ENCODE data around the gene RALGPS2. TPM values are rescaled to one million over a fixed set of nuclear protein-coding genes. Genes with fewer than 3 reads are reported as not detected.
"Not testable (repeated sequence)": the region's sequence is repeated elsewhere in the genome, so short reads cannot be mapped to it uniquely, and the experiment has no call there.

Gene RALGPS2
- total and polyA plus RNA-seq, 7 donors: 6.6 to 24.3 (median 14.3) TPM

DNA sequence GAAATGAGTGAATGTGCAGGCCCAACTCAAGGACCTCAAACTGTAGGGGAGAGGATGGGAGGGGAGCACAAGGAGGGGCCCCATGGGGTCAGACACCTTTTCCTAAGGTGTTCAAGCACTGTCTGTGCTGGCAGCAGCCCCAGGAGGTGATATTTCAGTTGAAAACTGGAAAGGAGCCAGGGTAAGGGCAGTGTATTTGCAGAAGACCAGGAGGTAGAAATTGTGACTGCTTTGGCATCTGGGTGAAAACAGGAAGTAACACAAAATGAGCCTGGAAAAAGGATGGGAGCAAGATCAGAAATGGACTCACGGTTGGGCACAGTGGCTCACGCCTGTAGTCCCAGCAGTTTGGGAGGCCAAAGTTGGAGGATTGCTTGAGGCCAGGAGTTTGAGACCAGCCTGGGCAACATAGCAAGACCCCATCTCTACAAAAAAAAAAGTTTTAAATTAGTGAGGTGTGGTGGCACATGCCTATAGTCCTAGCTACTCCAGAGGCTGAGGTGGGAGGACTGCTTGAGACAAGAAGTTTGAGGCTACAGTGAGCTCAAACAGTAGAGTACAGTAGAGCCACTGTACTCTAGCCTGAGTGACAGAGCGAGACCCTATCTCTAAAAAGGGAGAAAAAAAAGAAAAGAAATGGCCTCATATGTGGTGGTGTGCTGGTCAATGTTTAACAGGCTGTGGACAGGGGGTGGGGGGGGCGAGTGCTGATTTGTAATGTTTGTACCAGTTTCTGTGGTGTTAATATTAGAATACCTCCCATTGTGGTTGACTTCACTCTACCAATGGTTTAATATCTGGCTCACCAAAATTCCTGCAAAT, 222.0 kb downstream of the RALGPS2 start:
- intact Hi-C loops (cut with DNase I): no loop called here
- Histone ChIP-seq H3K4me3 (no peak overlapping the region), H3K27me3 (no peaks in the 10 kb centered on the region), H3K36me3 (no peaks in the 10 kb centered on the region), H3K27ac (peak overlapping the region in 1 of 4 donors; percentile 49), H3K4me1 (peaks cover 0 to 41% (median 30%) of the 10 kb centered on the region in 4 donors), H3K9me3 (no peaks in the 10 kb centered on the region)
- no peak for DNase-seq
- WGBS, 2 donors: 78 to 88% methylated on average over 4 of the region's 4 CpGs
- TF ChIP-seq POLR2AphosphoS5 (IDR thresholded peaks at IDR 0.05) (no peak), EP300 (IDR thresholded peaks at IDR 0.05) (no peak), POLR2A (IDR thresholded peaks at IDR 0.05) (no peak)
- TF ChIP-seq, protein P1, sequence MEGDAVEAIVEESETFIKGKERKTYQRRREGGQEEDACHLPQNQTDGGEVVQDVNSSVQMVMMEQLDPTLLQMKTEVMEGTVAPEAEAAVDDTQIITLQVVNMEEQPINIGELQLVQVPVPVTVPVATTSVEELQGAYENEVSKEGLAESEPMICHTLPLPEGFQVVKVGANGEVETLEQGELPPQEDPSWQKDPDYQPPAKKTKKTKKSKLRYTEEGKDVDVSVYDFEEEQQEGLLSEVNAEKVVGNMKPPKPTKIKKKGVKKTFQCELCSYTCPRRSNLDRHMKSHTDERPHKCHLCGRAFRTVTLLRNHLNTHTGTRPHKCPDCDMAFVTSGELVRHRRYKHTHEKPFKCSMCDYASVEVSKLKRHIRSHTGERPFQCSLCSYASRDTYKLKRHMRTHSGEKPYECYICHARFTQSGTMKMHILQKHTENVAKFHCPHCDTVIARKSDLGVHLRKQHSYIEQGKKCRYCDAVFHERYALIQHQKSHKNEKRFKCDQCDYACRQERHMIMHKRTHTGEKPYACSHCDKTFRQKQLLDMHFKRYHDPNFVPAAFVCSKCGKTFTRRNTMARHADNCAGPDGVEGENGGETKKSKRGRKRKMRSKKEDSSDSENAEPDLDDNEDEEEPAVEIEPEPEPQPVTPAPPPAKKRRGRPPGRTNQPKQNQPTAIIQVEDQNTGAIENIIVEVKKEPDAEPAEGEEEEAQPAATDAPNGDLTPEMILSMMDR (IDR thresholded peaks at IDR 0.05): no peak

DNA sequence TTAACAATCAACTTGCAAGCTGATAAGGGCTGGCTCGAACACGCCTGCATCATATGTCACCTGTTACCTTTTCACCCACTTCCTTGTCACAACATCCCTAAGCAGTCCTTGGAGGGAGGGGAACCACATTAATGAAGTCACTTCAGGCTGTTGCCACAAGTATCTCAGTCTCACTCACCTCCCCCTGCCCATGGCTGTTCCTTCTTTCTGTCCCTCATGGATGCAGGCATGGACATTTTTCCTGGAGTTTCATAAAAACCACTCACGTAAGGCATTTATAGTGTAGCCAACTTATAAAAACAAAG, 222.6 kb downstream of the RALGPS2 start:
- peaks cover 0 to 43% (median 31%) of the 10 kb centered on the region in 4 donors for H3K4me1 ChIP-seq
- TF ChIP-seq EP300 (IDR thresholded peaks at IDR 0.05) (no peak), POLR2A (IDR thresholded peaks at IDR 0.05) (no peak), POLR2AphosphoS5 (IDR thresholded peaks at IDR 0.05) (no peak)
- TF ChIP-seq, protein P1 (IDR thresholded peaks at IDR 0.05): no peak
- H3K9me3 ChIP-seq: no peaks in the 10 kb centered on the region
- no peak overlapping the region for H3K27ac ChIP-seq
- no peak overlapping the region for H3K4me3 ChIP-seq
- 46 to 87% methylated on average over 3 of the region's 3 CpGs for WGBS, 2 donors
- DNase-seq: no peak
- H3K27me3 ChIP-seq: no peaks in the 10 kb centered on the region
- intact Hi-C loops (cut with DNase I): no loop called here
- H3K36me3 ChIP-seq: no peaks in the 10 kb centered on the region

DNA sequence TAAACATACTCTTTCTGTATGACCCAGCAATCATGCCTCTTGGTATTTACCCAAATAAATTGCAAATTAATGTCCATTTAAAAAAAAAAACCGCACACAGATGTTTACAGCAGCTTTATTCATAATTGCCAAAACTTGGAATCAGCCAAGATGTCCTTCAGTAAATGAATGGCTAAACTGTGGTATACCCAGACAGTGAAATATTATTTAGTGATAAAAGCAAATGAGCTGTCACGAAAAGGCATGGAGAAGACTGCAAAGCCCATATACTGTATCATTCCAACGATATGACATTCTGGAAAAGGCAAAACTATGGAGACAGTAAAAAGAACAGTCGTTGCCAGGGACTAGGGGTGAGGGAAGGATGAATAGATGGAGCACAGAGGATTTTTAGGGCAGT, 223.6 kb downstream of the RALGPS2 start:
- no peaks in the 10 kb centered on the region for H3K27me3 ChIP-seq
- no peaks in the 10 kb centered on the region for H3K9me3 ChIP-seq
- WGBS, 2 donors: 85 to 86% methylated on average over 4 of the region's 4 CpGs
- intact Hi-C loops (cut with DNase I): no loop called here
- DNase-seq: no peak
- H3K4me1 ChIP-seq: peaks cover 0 to 47% (median 38%) of the 10 kb centered on the region in 4 donors
- no peak overlapping the region for H3K4me3 ChIP-seq
- H3K27ac ChIP-seq: no peak overlapping the region
- H3K36me3 ChIP-seq: no peaks in the 10 kb centered on the region
- TF ChIP-seq EP300 (IDR thresholded peaks at IDR 0.05) (no peak), POLR2AphosphoS5 (IDR thresholded peaks at IDR 0.05) (no peak), POLR2A (IDR thresholded peaks at IDR 0.05) (no peak)
- TF ChIP-seq, protein P1 (IDR thresholded peaks at IDR 0.05): no peak

DNA sequence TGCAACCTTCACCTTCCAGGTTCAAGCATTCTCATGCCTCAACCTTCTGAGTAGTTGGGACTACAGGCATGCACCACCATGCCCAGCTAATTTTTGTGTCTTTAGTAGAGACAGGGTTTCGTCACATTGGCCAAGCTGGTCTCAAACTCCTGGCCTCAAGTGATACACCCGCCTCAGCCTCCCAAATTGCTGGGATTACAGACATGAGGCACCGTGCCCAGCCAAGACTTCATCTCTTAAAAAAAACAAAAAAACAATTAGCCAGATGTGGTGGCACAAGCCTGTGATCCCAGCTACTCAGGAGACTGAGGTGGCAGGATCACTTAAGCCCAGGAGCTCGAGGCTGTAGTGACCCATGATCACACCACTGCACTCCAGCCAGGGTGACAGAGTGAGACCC, 224.8 kb downstream of the RALGPS2 start:
- not testable (repeated sequence) for DNase-seq, H3K9me3 ChIP-seq, H3K4me3 ChIP-seq, H3K27me3 ChIP-seq, H3K36me3 ChIP-seq, H3K27ac ChIP-seq
- intact Hi-C loops (cut with DNase I): loop anchor here (5.0 kb wide), 1 partner anchor 52 kb away; no protein-coding TSS in a partner anchor
- WGBS, 2 donors: 82 to 87% methylated on average over 4 of the region's 4 CpGs
- peaks cover 0 to 59% (median 49%) of the 10 kb centered on the region in 4 donors for H3K4me1 ChIP-seq

DNA sequence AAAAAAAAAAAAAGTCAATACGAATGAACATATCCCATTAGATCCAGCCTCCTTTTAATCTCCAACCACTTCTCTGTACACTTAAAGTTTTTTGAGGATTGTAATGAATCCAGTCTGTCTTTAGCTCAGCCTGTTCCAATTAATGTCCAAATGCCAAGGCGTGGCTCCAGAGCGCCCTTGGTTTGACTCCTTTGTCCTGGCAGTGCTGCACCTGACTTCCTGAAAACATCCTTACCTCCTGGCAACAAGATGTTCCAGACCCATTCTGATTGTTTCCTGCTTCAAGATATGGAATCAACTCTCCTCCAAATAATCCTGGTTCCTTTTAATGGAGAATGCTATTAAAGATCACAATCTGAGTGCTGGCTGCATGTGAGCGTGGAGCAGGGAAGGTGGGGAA, 226.6 kb downstream of the RALGPS2 start:
- no peaks in the 10 kb centered on the region for H3K27me3 ChIP-seq
- no peak overlapping the region for H3K4me3 ChIP-seq
- intact Hi-C loops (cut with DNase I): loop anchor here (5.0 kb wide), 1 partner anchor 51 kb away; no protein-coding TSS in a partner anchor
- no peak for DNase-seq
- no peak for TF ChIP-seq POLR2A (IDR thresholded peaks at IDR 0.05)
- TF ChIP-seq, protein P1 (IDR thresholded peaks at IDR 0.05): no peak
- no peak for TF ChIP-seq POLR2AphosphoS5 (IDR thresholded peaks at IDR 0.05)
- TF ChIP-seq EP300 (IDR thresholded peaks at IDR 0.05): no peak
- 83 to 88% methylated on average over 4 of the region's 4 CpGs for WGBS, 2 donors
- H3K27ac ChIP-seq: peak overlapping the region in 1 of 4 donors; percentile 19
- H3K36me3 ChIP-seq: no peaks in the 10 kb centered on the region
- peaks cover 0 to 59% (median 52%) of the 10 kb centered on the region in 4 donors for H3K4me1 ChIP-seq
- no peaks in the 10 kb centered on the region for H3K9me3 ChIP-seq

All from sigmoid colon (tissue), 7 donors.